ENCODE data around the gene PACS1.

GRCh38 chr11:66283461-66284105 is 213.5 kb downstream of the PACS1 start:
- TF ChIP-seq CTCF (IDR thresholded peaks at IDR 0.05): no peak
- TF ChIP-seq, protein P1, sequence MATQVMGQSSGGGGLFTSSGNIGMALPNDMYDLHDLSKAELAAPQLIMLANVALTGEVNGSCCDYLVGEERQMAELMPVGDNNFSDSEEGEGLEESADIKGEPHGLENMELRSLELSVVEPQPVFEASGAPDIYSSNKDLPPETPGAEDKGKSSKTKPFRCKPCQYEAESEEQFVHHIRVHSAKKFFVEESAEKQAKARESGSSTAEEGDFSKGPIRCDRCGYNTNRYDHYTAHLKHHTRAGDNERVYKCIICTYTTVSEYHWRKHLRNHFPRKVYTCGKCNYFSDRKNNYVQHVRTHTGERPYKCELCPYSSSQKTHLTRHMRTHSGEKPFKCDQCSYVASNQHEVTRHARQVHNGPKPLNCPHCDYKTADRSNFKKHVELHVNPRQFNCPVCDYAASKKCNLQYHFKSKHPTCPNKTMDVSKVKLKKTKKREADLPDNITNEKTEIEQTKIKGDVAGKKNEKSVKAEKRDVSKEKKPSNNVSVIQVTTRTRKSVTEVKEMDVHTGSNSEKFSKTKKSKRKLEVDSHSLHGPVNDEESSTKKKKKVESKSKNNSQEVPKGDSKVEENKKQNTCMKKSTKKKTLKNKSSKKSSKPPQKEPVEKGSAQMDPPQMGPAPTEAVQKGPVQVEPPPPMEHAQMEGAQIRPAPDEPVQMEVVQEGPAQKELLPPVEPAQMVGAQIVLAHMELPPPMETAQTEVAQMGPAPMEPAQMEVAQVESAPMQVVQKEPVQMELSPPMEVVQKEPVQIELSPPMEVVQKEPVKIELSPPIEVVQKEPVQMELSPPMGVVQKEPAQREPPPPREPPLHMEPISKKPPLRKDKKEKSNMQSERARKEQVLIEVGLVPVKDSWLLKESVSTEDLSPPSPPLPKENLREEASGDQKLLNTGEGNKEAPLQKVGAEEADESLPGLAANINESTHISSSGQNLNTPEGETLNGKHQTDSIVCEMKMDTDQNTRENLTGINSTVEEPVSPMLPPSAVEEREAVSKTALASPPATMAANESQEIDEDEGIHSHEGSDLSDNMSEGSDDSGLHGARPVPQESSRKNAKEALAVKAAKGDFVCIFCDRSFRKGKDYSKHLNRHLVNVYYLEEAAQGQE (IDR thresholded peaks at IDR 0.05; ENCODE audit: insufficient read depth in 1 of 2, low read depth in 2 of 2, low read length in 1 of 2): no peak
- TF ChIP-seq POLR2AphosphoS5 (IDR thresholded peaks at IDR 0.05; ENCODE audit: low read depth, low read length): no peak
- TF ChIP-seq SIN3A (IDR thresholded peaks at IDR 0.05; ENCODE audit: borderline replicate concordance, insufficient read depth, low read depth, low read length): no peak
- no peak for TF ChIP-seq TCF7L2 (IDR thresholded peaks at IDR 0.05; ENCODE audit: low read depth, low read length)

Measured in Panc1 (cell line).